Measurements from ENCODE around the gene PER2. TPM values are rescaled to one million over a fixed set of nuclear protein-coding genes. Genes with fewer than 3 reads are reported as not detected.

Gene PER2
- total and polyA plus RNA-seq, 4 donors = 5.5 to 9.9 (median 9.3) TPM

DNA sequence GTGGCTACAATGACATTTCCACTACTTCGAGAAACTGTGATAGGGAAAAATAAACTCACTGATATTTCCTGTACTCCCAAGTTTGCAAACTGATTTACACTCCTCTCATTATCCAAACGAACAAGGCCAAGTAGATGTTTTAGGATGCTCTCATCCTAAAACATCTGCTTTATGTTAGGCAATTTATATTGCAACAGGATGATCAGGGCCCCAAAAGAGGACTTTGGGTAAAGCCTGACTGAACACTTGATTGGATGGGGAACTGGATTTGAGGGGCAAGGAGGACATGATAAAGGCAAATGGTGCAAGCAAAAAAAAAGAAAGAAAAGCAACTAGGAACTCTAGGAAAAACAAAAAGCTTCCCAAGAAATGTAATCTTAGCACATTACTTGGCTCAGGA is 46.4 kb downstream of the PER2 start:
- DNase-seq (ENCODE audit: low read depth in 4 of 6, low spot score in 6 of 6) = no peak
- no peaks in the 10 kb centered on the region for H3K9me3 ChIP-seq (ENCODE audit: control insufficient read depth, insufficient read depth, low read length)
- peaks cover 45% of the 10 kb centered on the region for H3K4me1 ChIP-seq (ENCODE audit: control insufficient read depth, insufficient read depth, low read length)
- H3K4me3 ChIP-seq (ENCODE audit: low read depth, low read length) = no peak overlapping the region
- H3K36me3 ChIP-seq (ENCODE audit: control insufficient read depth, insufficient read depth, low read length) = peaks cover 27% of the 10 kb centered on the region
- no peaks in the 10 kb centered on the region for H3K27me3 ChIP-seq (ENCODE audit: control insufficient read depth, insufficient read depth, low read length)
- peak overlapping the region; percentile 75 for H3K27ac ChIP-seq (ENCODE audit: low read depth, low read length)
- WGBS (ENCODE audit: insufficient coverage) = no CpG with 5 or more reads among the region's 2 CpGs

DNA sequence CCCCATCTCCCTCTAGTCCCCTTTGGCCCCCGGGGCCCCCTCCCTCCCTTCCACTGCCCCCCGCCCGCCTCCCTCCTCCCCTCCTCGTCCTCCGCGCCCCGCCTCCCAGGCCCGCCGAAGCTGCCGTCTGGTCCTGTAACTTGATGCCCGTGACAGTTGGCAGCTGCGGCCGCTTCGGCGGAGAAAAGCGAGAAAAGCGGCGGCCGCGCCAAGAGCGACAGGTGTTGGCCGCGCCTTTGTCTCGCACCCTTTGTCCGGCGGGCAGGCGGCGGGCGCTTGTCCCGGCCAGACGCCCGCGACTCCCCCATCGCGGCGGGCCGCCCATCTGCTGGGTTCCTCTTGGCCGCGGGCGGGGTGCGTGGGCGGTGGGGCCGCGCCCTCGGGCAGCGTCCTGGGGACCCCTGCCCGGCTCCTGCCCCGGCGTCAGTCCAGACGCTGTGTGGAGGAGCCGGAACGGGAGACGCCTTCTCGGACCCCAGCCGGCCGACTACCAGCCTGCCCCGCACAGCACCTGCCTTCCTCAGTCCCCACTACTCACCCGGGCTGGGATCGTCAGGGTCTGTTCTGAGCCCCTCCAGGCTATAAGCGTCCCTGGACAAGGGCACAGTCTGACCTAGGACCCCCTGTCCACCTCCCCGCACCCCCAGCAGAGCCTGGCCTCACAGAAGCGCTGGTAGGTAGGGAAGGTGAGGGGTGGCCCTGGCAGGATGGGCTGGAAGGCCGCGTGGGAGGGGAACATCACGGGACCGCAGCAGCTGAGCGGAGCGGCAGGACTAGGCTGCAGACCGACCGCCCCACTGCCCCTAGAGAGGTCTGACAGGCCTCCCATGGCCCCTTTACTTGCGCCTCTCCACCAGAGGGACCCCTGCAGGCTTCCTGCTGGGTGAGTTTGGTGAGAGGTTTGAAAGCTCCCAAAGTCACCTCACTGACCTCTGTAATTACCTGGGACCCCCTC is 47.4 kb downstream of the PER2 start:
- Histone ChIP-seq H3K4me1 (ENCODE audit: control insufficient read depth, insufficient read depth, low read length) (peaks cover 45% of the 10 kb centered on the region), H3K27me3 (ENCODE audit: control insufficient read depth, insufficient read depth, low read length) (no peaks in the 10 kb centered on the region), H3K9me3 (ENCODE audit: control insufficient read depth, insufficient read depth, low read length) (no peaks in the 10 kb centered on the region), H3K4me3 (ENCODE audit: low read depth, low read length) (no peak overlapping the region), H3K27ac (ENCODE audit: low read depth, low read length) (peak overlapping the region; percentile 67), H3K36me3 (ENCODE audit: control insufficient read depth, insufficient read depth, low read length) (peaks cover 22% of the 10 kb centered on the region)
- peak in 2 of 6 donors; percentile 79 to 95 for DNase-seq (ENCODE audit: low read depth in 4 of 6, low spot score in 6 of 6)
- WGBS (ENCODE audit: insufficient coverage) = 7% methylated on average over 58 of the region's 71 CpGs

DNA sequence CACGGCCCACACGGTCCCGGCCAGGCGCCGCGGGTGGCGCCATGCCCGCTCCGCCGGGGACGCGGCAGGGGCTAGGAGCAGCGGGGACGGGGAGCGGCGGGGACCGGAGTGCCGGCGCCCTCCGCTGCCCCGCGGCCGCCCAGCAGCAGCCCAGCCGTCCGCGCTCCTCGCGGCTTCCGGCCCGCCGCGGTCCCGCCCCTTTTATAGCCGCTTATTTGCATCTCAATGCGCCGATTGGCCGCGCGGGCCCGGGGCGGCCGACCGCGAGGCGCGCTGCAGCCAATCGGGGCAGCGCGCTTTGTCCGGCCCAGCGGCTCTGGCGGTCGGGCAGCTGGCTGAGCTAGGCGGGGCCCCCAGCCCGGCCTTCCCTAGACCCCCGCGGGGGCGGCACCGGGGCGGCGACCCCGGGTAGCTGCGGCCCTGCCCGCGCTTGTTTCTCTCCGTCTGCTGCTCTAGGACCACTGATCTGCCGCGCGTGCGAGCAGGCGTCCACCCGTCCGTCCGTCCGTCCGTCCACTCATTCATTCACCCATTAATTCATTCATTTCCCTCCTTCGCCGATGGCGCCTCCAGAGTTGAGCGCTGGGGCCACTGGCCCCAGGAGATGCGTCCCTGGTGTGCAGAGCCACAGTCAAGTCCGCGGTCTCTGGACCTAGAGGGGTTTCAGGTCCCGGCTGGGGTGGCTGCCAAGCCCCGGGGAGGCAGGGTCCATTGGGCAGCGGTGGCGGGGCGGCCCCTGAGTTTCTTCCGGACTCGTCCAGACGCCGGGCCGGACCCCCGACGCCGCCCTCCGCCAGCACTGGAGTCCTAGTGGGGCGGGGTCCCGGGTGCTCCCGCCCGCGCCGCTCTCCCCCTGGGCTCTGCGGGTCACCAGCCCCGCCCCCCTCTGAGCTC is 48.3 kb downstream of the PER2 start, which contains the start of gene HES6:
HES6 (minus strand) TSS at position 176 of the 894 bp plus-strand sequence; CDS start at position 43, 133 bp downstream.
- no peaks in the 10 kb centered on the region for H3K27me3 ChIP-seq (ENCODE audit: control insufficient read depth, insufficient read depth, low read length)
- under 1% methylated on average over 104 of the region's 105 CpGs for WGBS (ENCODE audit: insufficient coverage)
- H3K36me3 ChIP-seq (ENCODE audit: control insufficient read depth, insufficient read depth, low read length) = peaks cover 17% of the 10 kb centered on the region
- peak within 1 kb of the TSS; percentile 78 for H3K27ac ChIP-seq (ENCODE audit: low read depth, low read length)
- H3K4me3 ChIP-seq (ENCODE audit: low read depth, low read length) = peak within 1 kb of the TSS; percentile 41
- H3K9me3 ChIP-seq (ENCODE audit: control insufficient read depth, insufficient read depth, low read length) = no peaks in the 10 kb centered on the region
- peaks cover 45% of the 10 kb centered on the region for H3K4me1 ChIP-seq (ENCODE audit: control insufficient read depth, insufficient read depth, low read length)
- DNase-seq (ENCODE audit: low read depth in 4 of 6, low spot score in 6 of 6) = peak in 4 of 6 donors; percentile 78 to 97 (median 92)

DNA sequence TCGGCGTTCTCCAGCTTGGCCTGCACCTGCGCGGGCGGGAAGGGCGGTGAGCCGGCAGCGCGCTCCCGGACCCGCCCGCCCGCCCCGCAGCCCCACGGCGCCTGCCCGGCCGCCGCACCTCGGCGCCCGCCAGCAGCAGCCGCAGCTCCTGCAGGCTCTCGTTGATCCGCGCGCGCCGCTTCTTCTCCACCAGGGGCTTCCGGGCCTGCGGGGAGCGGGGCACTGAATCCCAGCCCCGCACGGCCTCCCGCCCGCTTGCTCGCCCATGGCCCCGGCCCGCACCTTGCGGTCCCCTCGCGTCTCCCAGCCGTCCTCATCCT is 48.9 kb downstream of the PER2 start:
- Histone ChIP-seq H3K4me3 (ENCODE audit: low read depth, low read length) (peak overlapping the region; percentile 31), H3K4me1 (ENCODE audit: control insufficient read depth, insufficient read depth, low read length) (peaks cover 47% of the 10 kb centered on the region), H3K36me3 (ENCODE audit: control insufficient read depth, insufficient read depth, low read length) (peaks cover 12% of the 10 kb centered on the region), H3K9me3 (ENCODE audit: control insufficient read depth, insufficient read depth, low read length) (no peaks in the 10 kb centered on the region), H3K27me3 (ENCODE audit: control insufficient read depth, insufficient read depth, low read length) (no peaks in the 10 kb centered on the region), H3K27ac (ENCODE audit: low read depth, low read length) (no peak overlapping the region)
- DNase-seq (ENCODE audit: low read depth in 4 of 6, low spot score in 6 of 6) = no peak
- WGBS (ENCODE audit: insufficient coverage) = under 1% methylated on average over 43 of the region's 43 CpGs

DNA sequence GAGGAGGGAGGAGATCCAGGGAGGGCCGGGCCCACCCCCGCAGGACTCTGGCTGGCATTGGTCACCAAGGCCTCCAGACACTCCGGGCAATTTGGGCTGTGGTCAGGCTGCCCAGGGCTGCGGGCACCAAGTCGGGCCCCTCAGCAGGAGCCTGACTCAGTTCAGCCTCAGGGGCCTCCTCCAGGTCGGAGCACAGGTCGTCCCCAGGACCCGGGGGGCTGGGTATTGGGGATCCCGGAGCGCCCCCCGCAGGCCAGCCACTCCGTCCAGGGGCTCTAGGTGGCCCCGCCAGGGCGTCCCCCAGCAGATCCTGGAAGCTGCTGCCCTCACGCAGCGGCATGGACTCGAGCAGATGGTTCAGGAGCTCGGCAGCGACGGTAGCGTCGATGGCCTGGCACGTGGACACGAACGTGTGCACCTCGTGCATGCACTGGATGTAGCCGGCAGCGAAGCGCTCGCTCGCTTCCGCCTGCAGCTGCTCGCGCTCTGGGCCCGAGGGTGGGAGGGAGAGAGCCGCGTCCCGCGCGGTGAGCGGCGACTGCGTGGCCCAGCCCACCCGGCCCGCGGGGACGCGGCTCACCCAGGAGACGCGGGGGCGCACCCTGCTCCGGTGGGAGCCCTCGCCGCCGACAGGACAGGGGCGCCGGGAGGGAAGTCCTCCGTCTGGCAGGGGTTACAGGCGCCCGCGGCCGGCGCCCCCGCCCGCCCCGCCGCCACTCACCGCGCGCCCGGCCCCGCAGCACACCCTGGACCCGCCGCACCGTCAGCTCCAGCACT is 49.5 kb downstream of the PER2 start:
- H3K27ac ChIP-seq (ENCODE audit: low read depth, low read length) = no peak overlapping the region

DNA sequence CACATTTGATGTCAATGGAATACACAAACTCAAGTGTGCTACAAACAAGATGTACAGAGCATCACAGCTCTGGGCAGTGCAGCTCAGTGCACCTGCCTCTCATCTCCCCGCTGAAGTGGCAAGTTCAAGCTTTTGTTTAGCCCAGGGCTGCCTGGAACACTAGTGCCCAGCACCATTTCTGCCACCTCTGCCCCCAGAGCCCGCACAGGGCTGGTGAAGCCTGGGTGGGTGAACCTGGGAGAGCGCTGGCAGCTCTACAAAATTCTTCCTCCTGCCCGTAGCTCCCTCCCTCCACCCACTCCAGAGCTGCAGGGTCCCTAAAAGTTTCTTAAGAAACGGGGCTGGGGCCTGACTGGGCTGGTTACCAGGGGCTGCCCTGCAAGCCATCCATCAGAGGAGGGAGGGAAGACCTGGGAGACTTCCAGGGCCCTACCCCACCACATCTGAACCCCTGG is 50.1 kb downstream of the PER2 start:
- Histone ChIP-seq H3K36me3 (ENCODE audit: control insufficient read depth, insufficient read depth, low read length) (peaks cover 12% of the 10 kb centered on the region), H3K9me3 (ENCODE audit: control insufficient read depth, insufficient read depth, low read length) (no peaks in the 10 kb centered on the region), H3K27me3 (ENCODE audit: control insufficient read depth, insufficient read depth, low read length) (no peaks in the 10 kb centered on the region), H3K4me1 (ENCODE audit: control insufficient read depth, insufficient read depth, low read length) (peaks cover 45% of the 10 kb centered on the region), H3K27ac (ENCODE audit: low read depth, low read length) (no peak overlapping the region), H3K4me3 (ENCODE audit: low read depth, low read length) (no peak overlapping the region)
- 81% methylated on average over 2 of the region's 5 CpGs for WGBS (ENCODE audit: insufficient coverage)
- DNase-seq (ENCODE audit: low read depth in 4 of 6, low spot score in 6 of 6) = no peak

More for the DNA sequence above, 49.5 kb downstream of the PER2 start:
- H3K4me1 ChIP-seq (ENCODE audit: control insufficient read depth, insufficient read depth, low read length) = peaks cover 49% of the 10 kb centered on the region
- H3K36me3 ChIP-seq (ENCODE audit: control insufficient read depth, insufficient read depth, low read length) = peaks cover 12% of the 10 kb centered on the region
- H3K4me3 ChIP-seq (ENCODE audit: low read depth, low read length) = peak overlapping the region; percentile 35
- no peaks in the 10 kb centered on the region for H3K27me3 ChIP-seq (ENCODE audit: control insufficient read depth, insufficient read depth, low read length)
- no peaks in the 10 kb centered on the region for H3K9me3 ChIP-seq (ENCODE audit: control insufficient read depth, insufficient read depth, low read length)
- 13% methylated on average over 75 of the region's 75 CpGs for WGBS (ENCODE audit: insufficient coverage)
- peak in 2 of 6 donors; percentile 60 to 72 for DNase-seq (ENCODE audit: low read depth in 4 of 6, low spot score in 6 of 6)

DNA sequence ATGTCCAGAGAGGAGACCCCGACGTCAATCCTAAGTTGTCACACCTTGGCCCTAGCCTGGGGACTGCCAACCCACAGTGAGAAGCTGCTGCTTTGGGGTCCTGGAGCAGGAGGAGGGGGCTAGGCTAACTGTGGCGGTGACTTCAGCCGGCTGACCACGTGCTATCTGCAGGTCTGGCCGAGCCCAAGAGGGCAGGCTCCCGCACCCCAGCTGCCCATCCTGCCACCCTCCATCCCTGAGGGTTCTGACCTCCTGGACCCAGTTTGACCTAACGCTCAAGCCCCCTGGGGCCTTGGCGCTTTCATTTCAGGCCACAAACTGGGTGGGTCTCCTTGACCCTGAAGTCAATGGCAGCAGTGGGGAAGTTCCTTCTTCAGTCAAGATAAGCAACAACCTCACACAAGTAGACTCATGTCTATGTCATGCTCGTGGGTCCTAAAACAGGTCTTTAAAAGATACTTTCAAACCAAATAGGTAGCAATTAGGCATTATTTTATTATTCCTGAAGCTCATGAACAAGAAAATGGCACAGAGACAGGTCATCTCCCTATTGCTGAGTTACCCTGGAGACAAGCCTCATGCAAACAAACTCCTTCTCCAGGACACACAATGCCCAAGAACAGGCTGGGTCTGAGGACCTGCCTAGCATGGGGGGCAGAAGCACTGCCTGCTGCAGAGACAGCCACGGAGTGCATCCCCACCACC is 50.8 kb downstream of the PER2 start:
- H3K36me3 ChIP-seq (ENCODE audit: control insufficient read depth, insufficient read depth, low read length) = peaks cover 12% of the 10 kb centered on the region
- WGBS (ENCODE audit: insufficient coverage) = 91% methylated on average over 8 of the region's 11 CpGs

DNA sequence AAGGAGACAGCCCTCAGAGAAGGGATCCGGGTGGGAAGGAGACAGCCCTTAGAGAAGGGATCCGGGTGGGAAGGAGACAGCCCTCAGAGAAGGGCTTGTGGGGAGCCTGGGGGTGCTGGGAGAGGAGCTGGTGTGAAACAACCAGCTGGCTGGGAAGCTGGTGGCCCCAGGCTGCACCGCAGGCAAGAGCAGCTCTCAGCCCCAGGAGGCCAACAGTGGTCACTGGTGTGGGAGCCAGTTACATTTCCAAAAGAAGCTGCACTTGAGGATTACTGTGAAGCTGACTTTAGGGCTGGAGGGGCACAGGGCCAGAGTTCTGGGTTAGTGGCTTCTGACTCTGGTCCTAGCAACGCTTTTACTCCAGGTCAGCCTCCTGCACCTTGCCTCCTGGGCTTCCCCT is 51.8 kb downstream of the PER2 start:
- DNase-seq (ENCODE audit: low read depth in 4 of 6, low spot score in 6 of 6) = no peak
- H3K9me3 ChIP-seq (ENCODE audit: control insufficient read depth, insufficient read depth, low read length) = no peaks in the 10 kb centered on the region
- 88% methylated on average over 3 of the region's 4 CpGs for WGBS (ENCODE audit: insufficient coverage)
- H3K36me3 ChIP-seq (ENCODE audit: control insufficient read depth, insufficient read depth, low read length) = peaks cover 12% of the 10 kb centered on the region
- no peak overlapping the region for H3K4me3 ChIP-seq (ENCODE audit: low read depth, low read length)
- H3K27ac ChIP-seq (ENCODE audit: low read depth, low read length) = no peak overlapping the region
- peaks cover 38% of the 10 kb centered on the region for H3K4me1 ChIP-seq (ENCODE audit: control insufficient read depth, insufficient read depth, low read length)
- no peaks in the 10 kb centered on the region for H3K27me3 ChIP-seq (ENCODE audit: control insufficient read depth, insufficient read depth, low read length)

More for the DNA sequence above, 50.8 kb downstream of the PER2 start:
- Histone ChIP-seq H3K27me3 (ENCODE audit: control insufficient read depth, insufficient read depth, low read length) (no peaks in the 10 kb centered on the region), H3K4me3 (ENCODE audit: low read depth, low read length) (no peak overlapping the region), H3K4me1 (ENCODE audit: control insufficient read depth, insufficient read depth, low read length) (peaks cover 38% of the 10 kb centered on the region), H3K27ac (ENCODE audit: low read depth, low read length) (no peak overlapping the region), H3K9me3 (ENCODE audit: control insufficient read depth, insufficient read depth, low read length) (no peaks in the 10 kb centered on the region)
- no peak for DNase-seq (ENCODE audit: low read depth in 4 of 6, low spot score in 6 of 6)

Data from spinal cord (tissue), 10 donors.